Common myeloid progenitor, CD34-positive (primary cell): ENCODE data around the gene PBX1.

Source experiments
- CTCF ChIA-PET: fragments of 350-600 bp; sonication (Branson Sonifier 250); formaldehyde crosslinking; loops from one replicate; lab custom pipeline; 2021; ENCODE audit warnings: antibody characterized with exemption; lab: Charles Lee
- POLR2A ChIA-PET: fragments of 350-600 bp; sonication (Branson Sonifier 250); formaldehyde crosslinking; loops from one replicate; lab custom pipeline; 2021; ENCODE audit warnings: antibody characterized with exemption; lab: Charles Lee
- DNase-seq, 3 donors: peaks; one replicate each; pipeline versions ENCODE4 v3.0.0 to v3.0.0-alpha.2; 2013
- H3K27ac ChIP-seq, 2 experiments: 1 replicate in 1 of 2; 2 replicates in 1 of 2; pipeline ENCODE4 v1.7.0; 2013; ENCODE audit warnings: inconsistent platforms in 2 of 2, low read length in 2 of 2, mild to moderate bottlenecking in 2 of 2, low read depth in 1 of 2, moderate library complexity in 1 of 2; ENCODE audit not compliant: severe bottlenecking in 2 of 2, insufficient read depth in 1 of 2, poor library complexity in 1 of 2
- H3K27me3 ChIP-seq, 5 experiments: replicated peaks in 2 of 5; 1 replicate in 3 of 5; 2 replicates in 2 of 5; pipeline versions ENCODE4 v1.6.1 to v1.7.0; 2013; ENCODE audit warnings: low read length in 4 of 5, mild to moderate bottlenecking in 2 of 5, moderate library complexity in 2 of 5, inconsistent platforms in 1 of 5; ENCODE audit not compliant: insufficient read depth in 5 of 5, control insufficient read depth in 4 of 5
- H3K36me3 ChIP-seq, 4 experiments: 1 replicate in 2 of 4; 2 replicates in 2 of 4; pipeline versions ENCODE4 v1.6.1 to v1.7.0; 2013; ENCODE audit warnings: low read length in 3 of 4, control low read depth in 1 of 4, mild to moderate bottlenecking in 1 of 4; ENCODE audit not compliant: control insufficient read depth in 4 of 4, insufficient read depth in 4 of 4
- H3K4me1 ChIP-seq, 4 experiments: 1 replicate in 3 of 4; 2 replicates in 1 of 4; pipeline versions ENCODE4 v1.6.1 to v1.7.1; 2013; ENCODE audit warnings: low read length in 3 of 4, mild to moderate bottlenecking in 3 of 4, control low read depth in 1 of 4, inconsistent platforms in 1 of 4, moderate library complexity in 1 of 4; ENCODE audit not compliant: control insufficient read depth in 4 of 4, insufficient read depth in 4 of 4; ENCODE audit errors: control extremely low read depth in 1 of 4
- H3K4me3 ChIP-seq, 7 experiments: 1 replicate in 4 of 7; 2 replicates in 3 of 7; pipeline versions ENCODE4 v1.5.1 to v1.7.0; 2013; ENCODE audit warnings: mild to moderate bottlenecking in 7 of 7, low read length in 6 of 7, moderate library complexity in 6 of 7, inconsistent platforms in 2 of 7, low read depth in 2 of 7, control low read depth in 1 of 7; ENCODE audit not compliant: insufficient read depth in 4 of 7, control insufficient read depth in 1 of 7; ENCODE audit errors: extremely low read depth in 1 of 7
- H3K9me3 ChIP-seq, 5 experiments: 1 replicate in 4 of 5; 2 replicates in 1 of 5; pipeline versions ENCODE4 v1.6.1 to v1.7.1; 2013; ENCODE audit warnings: low read length in 4 of 5, mild to moderate bottlenecking in 2 of 5, inconsistent platforms in 1 of 5, low read depth in 1 of 5, moderate library complexity in 1 of 5; ENCODE audit not compliant: control insufficient read depth in 4 of 5, insufficient read depth in 2 of 5; ENCODE audit errors: control extremely low read depth in 1 of 5
- WGBS: methylation state at CpG from one replicate; pipeline ENCODE4 v1.1.5; 2013; ENCODE audit not compliant: insufficient coverage; 5-methylcytosine and 5-hydroxymethylcytosine counted together

The PBX1 gene

DNA sequence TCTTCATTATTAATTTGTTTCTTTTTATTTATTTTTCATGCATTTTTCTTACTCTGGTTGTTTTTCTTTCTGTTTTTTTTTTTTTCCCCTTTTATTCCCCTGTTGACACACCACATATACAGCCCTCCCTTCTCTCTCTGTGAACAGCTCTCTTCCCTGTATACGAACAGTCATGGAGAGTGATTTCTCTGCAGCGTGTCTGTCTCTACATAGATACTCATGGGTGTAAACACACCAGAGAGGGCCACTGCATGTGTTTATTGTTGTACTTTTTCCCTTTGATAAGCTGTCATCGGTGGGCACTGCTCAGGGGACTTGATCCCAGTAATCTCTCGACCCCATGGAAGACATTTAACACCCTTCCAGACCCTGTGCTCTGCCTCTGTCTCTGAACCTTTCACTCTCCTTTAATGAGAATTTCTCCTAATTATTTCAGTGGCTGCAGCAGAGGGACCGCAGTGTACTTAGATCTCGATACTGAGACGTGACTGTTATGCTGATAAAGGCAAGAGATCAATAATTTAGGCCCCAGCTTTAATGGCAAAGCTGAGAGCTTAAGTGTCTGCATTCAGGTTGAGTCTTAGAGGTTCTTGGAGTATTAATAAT, 113.1 kb downstream of the PBX1 start:
- no peak for DNase-seq
- ChIA-PET CTCF (interaction anchor here (1.1 to 1.6 kb wide), 3 partner anchors 12 to 83 kb away, joined by 3 to 5 read pairs (median 3); no protein-coding TSS in a partner anchor), POLR2A (no interaction called here)
- WGBS = 93% methylated on average over 7 of the region's 7 CpGs
- H3K9me3 ChIP-seq = peaks cover 0 to 9% (median 3%) of the 10 kb centered on the region in 5 experiments
- H3K36me3 ChIP-seq = peaks cover 0 to 3% (median under 1%) of the 10 kb centered on the region in 4 experiments
- H3K4me1 ChIP-seq = no peaks in the 10 kb centered on the region
- H3K4me3 ChIP-seq = no peak overlapping the region
- H3K27ac ChIP-seq = no peak overlapping the region
- peaks cover 0 to 2% (median 0%) of the 10 kb centered on the region in 5 experiments for H3K27me3 ChIP-seq

DNA sequence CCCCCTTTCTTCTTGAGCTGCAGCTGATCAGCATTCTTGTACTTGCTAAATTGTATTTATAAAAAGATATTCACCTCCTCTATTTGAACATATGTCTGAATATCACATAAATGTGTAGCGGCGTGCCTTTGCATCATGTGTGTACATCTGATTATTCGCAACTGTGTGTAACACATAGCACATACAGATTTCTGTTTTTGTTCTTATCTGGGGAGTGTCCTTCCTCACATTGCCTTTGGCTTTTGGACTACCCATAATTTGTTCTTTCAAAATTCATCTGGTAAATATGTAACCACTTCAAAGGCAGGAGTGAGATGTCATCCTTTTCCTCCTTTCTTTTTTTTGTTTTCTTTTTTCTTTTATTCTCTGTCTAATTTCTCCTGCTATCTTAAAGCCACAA, 113.6 kb downstream of the PBX1 start:
- Histone ChIP-seq H3K27me3 (peaks cover 0 to 2% (median 0%) of the 10 kb centered on the region in 5 experiments), H3K36me3 (peaks cover 0 to 3% (median under 1%) of the 10 kb centered on the region in 4 experiments), H3K4me3 (no peak overlapping the region), H3K4me1 (no peaks in the 10 kb centered on the region), H3K27ac (no peak overlapping the region), H3K9me3 (peaks cover 0 to 9% (median 3%) of the 10 kb centered on the region in 5 experiments)
- no peak for DNase-seq
- CTCF ChIA-PET = interaction anchor here (1.1 to 1.8 kb wide), 3 partner anchors 30 to 84 kb away, joined by 3 to 6 read pairs (median 3); no protein-coding TSS in a partner anchor
- no CpG with 5 or more reads among the region's 3 CpGs for WGBS
- POLR2A ChIA-PET = no interaction called here

DNA sequence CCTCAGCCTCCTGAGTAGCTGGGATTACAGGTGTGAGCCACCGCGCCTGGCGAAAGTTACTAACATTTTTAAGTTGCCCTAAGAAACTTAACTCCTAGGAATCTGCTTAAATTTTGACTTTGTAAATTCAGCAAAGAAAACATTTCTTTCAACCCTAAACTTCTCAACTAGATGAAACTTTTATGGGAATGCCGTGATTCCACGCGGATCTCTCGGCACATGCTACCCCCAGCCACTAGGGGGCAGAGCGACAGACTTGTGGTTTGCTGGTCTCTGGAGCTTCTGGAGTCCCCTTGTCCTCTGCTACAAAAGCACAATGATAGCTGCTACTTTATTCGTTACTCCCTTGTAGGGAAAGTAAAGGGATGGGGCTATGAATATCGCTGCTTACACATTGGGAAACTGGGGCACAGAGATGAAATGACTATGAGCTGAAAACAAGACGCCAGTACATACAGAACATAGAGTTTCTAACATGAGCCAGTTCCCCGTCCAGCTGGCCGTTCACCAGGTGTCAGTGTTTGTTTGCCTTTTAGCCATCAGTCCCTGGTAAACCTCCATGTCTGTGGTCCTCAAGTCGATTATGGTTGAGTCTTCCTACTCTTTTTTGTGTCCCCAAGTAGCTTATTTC, 114.7 kb downstream of the PBX1 start:
- H3K27ac ChIP-seq = no peak overlapping the region
- H3K27me3 ChIP-seq = peaks cover 0 to 2% (median 0%) of the 10 kb centered on the region in 5 experiments
- H3K36me3 ChIP-seq = peaks cover 0 to 6% (median 2%) of the 10 kb centered on the region in 4 experiments
- WGBS = 100% methylated on average over 13 of the region's 14 CpGs
- POLR2A ChIA-PET = interaction anchor here (0.6 kb wide), 1 partner anchor 22 kb away, joined by 4 read pairs; no protein-coding TSS in a partner anchor
- H3K4me1 ChIP-seq = no peaks in the 10 kb centered on the region
- DNase-seq = no peak
- CTCF ChIA-PET = interaction anchor here (0.5 to 1.8 kb wide), 4 partner anchors 11 to 128 kb away, joined by 3 to 6 read pairs (median 5); no protein-coding TSS in a partner anchor
- no peak overlapping the region for H3K4me3 ChIP-seq
- H3K9me3 ChIP-seq = peaks cover 0 to 9% (median 3%) of the 10 kb centered on the region in 5 experiments

DNA sequence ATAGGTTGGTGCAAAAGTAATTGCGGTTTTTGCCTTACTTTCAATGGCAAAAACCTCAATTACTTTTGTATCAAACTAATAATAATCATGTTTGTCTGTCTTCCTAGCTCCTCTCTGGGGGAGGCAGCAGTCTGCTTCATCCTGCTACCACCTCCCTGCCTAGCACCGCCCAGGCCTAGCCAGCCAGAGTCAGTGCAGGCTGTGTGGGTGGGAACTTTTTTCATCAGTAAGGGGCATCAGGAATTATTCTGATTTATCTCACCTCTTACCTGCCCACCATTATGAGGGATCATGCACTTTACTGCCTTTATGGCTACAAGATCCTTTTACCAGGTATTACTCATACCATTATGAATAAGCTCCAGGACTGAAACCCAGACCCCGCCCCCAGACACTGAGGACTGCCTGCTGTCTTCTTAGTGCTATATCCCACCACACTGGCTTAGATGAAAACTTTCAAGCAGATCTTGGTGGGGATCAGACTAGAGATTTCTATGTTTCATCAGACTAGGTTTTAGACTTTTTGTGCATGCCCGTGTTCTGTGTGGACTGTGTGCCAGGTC, 116.4 kb downstream of the PBX1 start:
- Histone ChIP-seq H3K9me3 (no peaks in the 10 kb centered on the region), H3K4me3 (no peak overlapping the region), H3K36me3 (peaks cover 0 to 6% (median 2%) of the 10 kb centered on the region in 4 experiments), H3K27ac (no peak overlapping the region), H3K4me1 (no peaks in the 10 kb centered on the region), H3K27me3 (no peaks in the 10 kb centered on the region)
- DNase-seq = no peak
- WGBS = 86% methylated on average over 1 of the region's 4 CpGs
- CTCF ChIA-PET = no interaction called here
- POLR2A ChIA-PET = no interaction called here

DNA sequence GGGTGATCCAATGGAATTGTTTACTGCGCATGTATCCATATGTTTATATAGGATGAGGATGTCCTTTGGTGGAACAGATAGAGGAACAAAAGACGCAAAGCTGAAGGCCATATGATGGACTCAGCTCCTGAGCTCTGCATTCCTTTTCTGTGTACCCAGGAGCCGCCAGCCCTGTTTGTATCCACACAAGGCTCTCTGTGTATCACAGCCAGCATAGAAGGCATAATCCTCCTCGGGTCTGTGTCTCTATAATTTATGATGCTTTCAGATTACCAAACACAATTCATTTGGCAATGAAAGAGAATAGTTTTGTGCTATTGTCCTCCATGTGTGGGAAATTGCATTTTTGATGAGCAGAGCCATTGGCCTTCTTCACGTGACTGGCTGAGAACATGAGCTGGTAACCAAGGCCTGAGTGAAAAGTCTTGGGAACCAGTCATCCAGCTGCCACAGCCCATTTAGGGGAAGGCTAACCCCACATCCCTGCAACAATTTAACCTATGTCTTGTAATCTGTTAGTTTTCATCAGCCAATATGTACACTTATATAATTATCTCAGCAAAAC, 119.2 kb downstream of the PBX1 start:
- Histone ChIP-seq H3K4me1 (no peaks in the 10 kb centered on the region), H3K4me3 (no peak overlapping the region), H3K36me3 (peaks cover 0 to 6% (median 2%) of the 10 kb centered on the region in 4 experiments), H3K27me3 (no peaks in the 10 kb centered on the region), H3K9me3 (no peaks in the 10 kb centered on the region), H3K27ac (no peak overlapping the region)
- no peak for DNase-seq
- ChIA-PET CTCF (no interaction called here), POLR2A (interaction anchor here (0.6 kb wide), 1 partner anchor 10 kb away, joined by 5 read pairs; no protein-coding TSS in a partner anchor)
- 97% methylated on average over 4 of the region's 5 CpGs for WGBS

DNA sequence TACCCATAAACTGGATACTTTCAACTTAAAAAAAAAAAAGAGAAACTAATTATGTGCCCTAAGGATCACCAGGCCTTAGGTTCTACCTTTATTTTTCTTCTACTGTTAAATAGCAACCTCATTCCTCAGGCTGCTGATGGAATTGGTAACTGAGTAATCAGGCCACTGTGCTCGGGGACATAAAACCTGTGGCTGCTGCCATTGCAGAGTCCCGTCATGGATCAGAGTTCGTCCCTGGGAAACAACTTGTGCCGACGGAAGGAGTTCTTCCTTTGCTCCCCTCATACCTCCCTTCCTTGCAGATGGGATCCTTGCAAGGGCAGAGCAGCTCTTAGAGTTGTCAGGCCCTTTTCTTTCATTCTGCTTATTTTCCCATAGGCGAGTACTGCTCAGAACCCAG, 123.6 kb downstream of the PBX1 start:
- WGBS = 100% methylated on average over 5 of the region's 6 CpGs
- Histone ChIP-seq H3K27ac (no peak overlapping the region), H3K36me3 (peaks cover 0 to 4% (median 2%) of the 10 kb centered on the region in 4 experiments), H3K4me1 (peaks cover 0 to 17% (median 8%) of the 10 kb centered on the region in 4 experiments), H3K4me3 (no peak overlapping the region), H3K27me3 (no peaks in the 10 kb centered on the region), H3K9me3 (no peaks in the 10 kb centered on the region)
- POLR2A ChIA-PET = no interaction called here
- CTCF ChIA-PET = interaction anchor here (1.0 kb wide), 1 partner anchor 42 kb away, joined by 3 read pairs; no protein-coding TSS in a partner anchor
- no peak for DNase-seq
